BJ (cell line): ENCODE results near the gene CIB1. TPM values are rescaled to one million over a fixed set of nuclear protein-coding genes. Genes with fewer than 3 reads are reported as not detected.
A peak's percentile ranks its signal among the peaks of the same experiment; 100 is the strongest.

ENCODE experiments used
- CTCF ChIA-PET: fragments of 350-600 bp; formaldehyde crosslinking; extraction: SDS; loops from one replicate; lab custom pipeline; 2021; ENCODE audit warnings: antibody characterized with exemption, inconsistent platforms; lab: Yijun Ruan, JAX
- POLR2A ChIA-PET: fragments of 300-600 bp; sonication (Branson Sonifier 250); formaldehyde crosslinking; extraction: SDS; loops from one replicate; lab custom pipeline; 2021; ENCODE audit warnings: antibody characterized with exemption; lab: Charles Lee
- DNase-seq: peaks from one replicate; pipeline ENCODE4 v3.0.0-alpha.2; 2011; ENCODE audit warnings: low read depth
- H3K27me3 ChIP-seq: 2 replicates; pipeline ENCODE4 v1.6.0; 2011; ENCODE audit warnings: low read length; ENCODE audit not compliant: control insufficient read depth, insufficient read depth
- H3K36me3 ChIP-seq: 2 replicates; pipeline ENCODE4 v1.5.1; 2011; ENCODE audit warnings: low read length; ENCODE audit not compliant: control insufficient read depth, insufficient read depth
- H3K4me3 ChIP-seq: 2 replicates; pipeline ENCODE4 v1.5.1; 2011; ENCODE audit warnings: low read depth, mild to moderate bottlenecking, control low read depth, low read length
- polyA plus RNA-seq: library from polyadenylated mRNA; depleted of rRNA; stranded (reverse); fragments of >200 nt; gene quantifications from 2 replicates; pipeline ENCODE4 v1.2.3, GENCODE V29; 2011
- TF ChIP-seq, protein P1 (sequence below): IDR thresholded peaks from 2 replicates; pipeline ENCODE4 v1.5.1; 2011; ENCODE audit warnings: low read depth, mild to moderate bottlenecking, control low read depth, inconsistent platforms, low read length, moderate library complexity; ENCODE audit not compliant: insufficient read depth

Gene CIB1
- polyA plus RNA-seq, 1 experiment, result 102 TPM

DNA sequence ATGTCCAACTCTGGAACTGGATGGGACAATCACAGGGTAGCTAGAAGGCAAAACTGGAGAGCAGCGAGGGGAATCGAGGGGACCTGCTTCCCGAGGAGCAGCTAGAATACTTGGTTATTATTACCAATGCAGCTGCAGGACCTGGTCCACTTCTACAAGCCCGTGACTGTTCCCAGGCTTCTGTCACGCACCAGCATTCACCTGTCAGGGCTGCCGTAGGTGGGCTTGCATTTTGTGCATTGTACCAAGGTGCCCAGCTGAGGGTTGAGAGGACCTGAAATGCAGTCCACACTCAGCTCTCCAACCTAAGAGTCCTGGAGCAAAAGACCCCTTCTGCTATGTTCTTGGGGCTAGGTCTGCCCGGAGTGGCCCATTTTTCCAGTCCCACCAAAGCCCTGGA, 30.3 kb downstream of the CIB1 start:
- TF ChIP-seq, protein P1, sequence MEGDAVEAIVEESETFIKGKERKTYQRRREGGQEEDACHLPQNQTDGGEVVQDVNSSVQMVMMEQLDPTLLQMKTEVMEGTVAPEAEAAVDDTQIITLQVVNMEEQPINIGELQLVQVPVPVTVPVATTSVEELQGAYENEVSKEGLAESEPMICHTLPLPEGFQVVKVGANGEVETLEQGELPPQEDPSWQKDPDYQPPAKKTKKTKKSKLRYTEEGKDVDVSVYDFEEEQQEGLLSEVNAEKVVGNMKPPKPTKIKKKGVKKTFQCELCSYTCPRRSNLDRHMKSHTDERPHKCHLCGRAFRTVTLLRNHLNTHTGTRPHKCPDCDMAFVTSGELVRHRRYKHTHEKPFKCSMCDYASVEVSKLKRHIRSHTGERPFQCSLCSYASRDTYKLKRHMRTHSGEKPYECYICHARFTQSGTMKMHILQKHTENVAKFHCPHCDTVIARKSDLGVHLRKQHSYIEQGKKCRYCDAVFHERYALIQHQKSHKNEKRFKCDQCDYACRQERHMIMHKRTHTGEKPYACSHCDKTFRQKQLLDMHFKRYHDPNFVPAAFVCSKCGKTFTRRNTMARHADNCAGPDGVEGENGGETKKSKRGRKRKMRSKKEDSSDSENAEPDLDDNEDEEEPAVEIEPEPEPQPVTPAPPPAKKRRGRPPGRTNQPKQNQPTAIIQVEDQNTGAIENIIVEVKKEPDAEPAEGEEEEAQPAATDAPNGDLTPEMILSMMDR, result no peak
- no peak overlapping the region for H3K4me3 ChIP-seq
- DNase-seq, result no peak
- H3K27me3 ChIP-seq, result no peaks in the 10 kb centered on the region
- ChIA-PET POLR2A (no interaction called here), CTCF (interaction anchor here (1.2 kb wide), 1 partner anchor 18 kb away, joined by 4 read pairs; no protein-coding TSS in a partner anchor)
- peaks cover 3% of the 10 kb centered on the region for H3K36me3 ChIP-seq

DNA sequence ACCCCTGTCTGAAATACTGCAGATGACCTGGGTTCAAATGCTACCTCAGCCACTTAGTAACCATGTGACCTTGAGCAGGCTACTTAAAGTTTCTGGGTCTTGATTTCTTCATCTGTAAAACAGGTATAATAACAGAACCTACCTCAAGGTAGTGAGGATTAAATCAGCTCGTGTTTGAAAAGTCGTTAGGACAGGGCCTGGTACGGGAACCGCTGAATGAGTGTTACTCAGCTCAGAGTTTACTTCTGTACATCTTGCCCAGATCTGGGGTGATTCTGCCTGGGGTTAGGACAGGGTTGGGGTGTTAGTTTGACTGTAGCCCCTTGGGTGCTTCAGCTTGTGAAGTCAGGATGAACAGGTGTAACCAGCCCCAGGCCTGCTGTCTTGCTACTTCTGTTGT, 30.8 kb downstream of the CIB1 start:
- no peak for DNase-seq
- Histone ChIP-seq H3K36me3 (peaks cover 3% of the 10 kb centered on the region), H3K4me3 (no peak overlapping the region), H3K27me3 (no peaks in the 10 kb centered on the region)
- TF ChIP-seq, protein P1, result no peak
- ChIA-PET CTCF (interaction anchor here (1.2 to 1.8 kb wide), 2 partner anchors 11 to 18 kb away, joined by 4 read pairs; no protein-coding TSS in a partner anchor), POLR2A (no interaction called here)

DNA sequence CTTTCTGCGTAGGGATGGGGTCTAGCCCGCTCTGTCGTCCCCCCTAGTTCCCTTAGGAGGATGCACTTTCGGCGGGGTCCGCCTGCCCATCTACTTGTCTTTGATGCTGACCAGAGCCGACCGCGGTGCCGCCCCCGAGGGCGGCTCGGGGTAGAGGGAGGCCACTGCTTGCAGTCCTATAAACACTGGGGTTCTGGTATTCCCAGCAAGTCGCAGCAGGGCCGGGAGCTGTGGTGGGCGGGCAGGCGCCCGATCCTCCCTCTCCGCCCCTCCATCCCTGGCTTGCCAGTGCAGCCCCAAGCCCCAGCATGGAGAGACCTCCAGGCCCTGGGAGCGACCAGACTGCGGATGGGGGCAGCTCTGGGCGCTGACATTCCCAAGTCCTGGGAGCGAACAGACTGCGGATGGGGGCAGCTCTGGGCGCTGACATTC, 31.8 kb downstream of the CIB1 start:
- Histone ChIP-seq H3K4me3 (peak overlapping the region; percentile 78), H3K27me3 (no peaks in the 10 kb centered on the region), H3K36me3 (peaks cover 3% of the 10 kb centered on the region)
- CTCF ChIA-PET, result interaction anchor here (0.7 to 3.3 kb wide), 5 partner anchors 12 to 92 kb away, joined by 4 to 18 read pairs (median 4); no protein-coding TSS in a partner anchor
- POLR2A ChIA-PET, result no interaction called here
- TF ChIP-seq, protein P1, result no peak
- no peak for DNase-seq

DNA sequence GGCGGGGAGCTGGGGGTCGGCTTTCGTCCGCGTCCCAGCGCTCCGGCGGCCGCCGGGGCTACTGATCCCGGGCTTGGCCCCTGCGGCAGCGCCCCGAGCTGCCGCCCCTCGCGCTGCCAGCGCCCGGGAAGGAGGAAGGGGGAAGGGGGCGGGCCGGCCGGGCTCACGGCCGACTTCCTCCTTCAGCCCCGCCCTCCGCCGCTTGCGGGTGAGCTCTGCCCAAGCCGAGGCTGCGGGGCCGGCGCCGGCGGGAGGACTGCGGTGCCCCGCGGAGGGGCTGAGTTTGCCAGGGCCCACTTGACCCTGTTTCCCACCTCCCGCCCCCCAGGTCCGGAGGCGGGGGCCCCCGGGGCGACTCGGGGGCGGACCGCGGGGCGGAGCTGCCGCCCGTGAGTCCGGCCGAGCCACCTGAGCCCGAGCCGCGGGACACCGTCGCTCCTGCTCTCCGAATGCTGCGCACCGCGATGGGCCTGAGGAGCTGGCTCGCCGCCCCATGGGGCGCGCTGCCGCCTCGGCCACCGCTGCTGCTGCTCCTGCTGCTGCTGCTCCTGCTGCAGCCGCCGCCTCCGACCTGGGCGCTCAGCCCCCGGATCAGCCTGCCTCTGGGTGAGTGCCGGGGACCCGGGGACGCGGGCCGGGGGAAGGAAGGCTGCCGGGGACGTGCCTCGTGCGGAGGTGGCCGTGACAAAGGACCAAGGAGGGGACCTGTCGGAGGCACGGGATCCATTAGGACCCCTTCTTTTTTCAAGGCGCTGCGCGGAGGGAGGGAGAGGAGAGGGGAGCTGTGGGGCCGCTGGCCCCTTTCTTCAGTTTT, 32.4 kb downstream of the CIB1 start, which contains the start of gene SEMA4B:
SEMA4B (plus strand) TSS at position 201 of the 814 bp plus-strand sequence; CDS start at position 450, 249 bp downstream.
- TF ChIP-seq, protein P1, result no peak
- H3K36me3 ChIP-seq, result peaks cover 3% of the 10 kb centered on the region
- CTCF ChIA-PET, result interaction anchor here (0.6 to 3.3 kb wide), 8 partner anchors 11 to 92 kb away, joined by 3 to 18 read pairs (median 4); no protein-coding TSS in a partner anchor
- H3K4me3 ChIP-seq, result peak within 1 kb of the TSS; percentile 78
- no peaks in the 10 kb centered on the region for H3K27me3 ChIP-seq
- POLR2A ChIA-PET, result interaction anchor here (0.5 kb wide), 1 partner anchor 32 kb away, joined by 5 read pairs; the partner anchor contains the start of gene CIB1
- no peak for DNase-seq

DNA sequence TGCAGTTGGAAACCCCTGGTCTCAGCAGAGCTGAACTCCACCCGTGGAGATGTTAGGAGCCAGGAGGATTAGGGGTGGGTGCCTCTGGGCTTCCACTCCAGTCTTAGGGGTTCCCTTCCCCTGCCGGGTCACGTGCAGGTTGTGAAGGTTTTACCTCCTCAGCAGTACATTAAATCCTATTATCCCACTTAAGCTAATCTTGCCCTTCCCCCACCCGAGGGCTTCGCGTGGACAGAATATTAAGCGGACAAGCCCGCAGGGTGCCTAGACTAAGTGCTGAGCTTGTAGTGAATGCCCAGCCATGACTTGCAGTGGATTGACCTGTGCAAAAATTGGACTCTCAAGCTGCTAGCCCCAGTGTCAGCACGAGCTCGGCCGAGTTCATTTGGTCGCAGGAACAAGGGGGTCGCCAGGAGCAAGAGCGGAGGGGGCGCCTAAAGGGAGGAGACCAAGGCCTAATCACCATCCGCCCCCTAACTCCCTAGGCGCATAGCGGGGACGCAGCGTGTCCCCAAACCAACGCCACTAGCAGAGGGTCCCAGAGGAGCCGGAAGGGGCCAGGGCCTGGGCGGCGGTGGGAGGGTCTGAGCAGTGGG, 33.1 kb downstream of the CIB1 start:
- TF ChIP-seq, protein P1, result no peak
- POLR2A ChIA-PET, result interaction anchor here (0.5 kb wide), 1 partner anchor 33 kb away, joined by 5 read pairs; the partner anchor contains the start of gene CIB1
- CTCF ChIA-PET, result interaction anchor here (0.6 to 3.3 kb wide), 8 partner anchors 11 to 74 kb away, joined by 3 to 18 read pairs (median 4); no protein-coding TSS in a partner anchor
- peaks cover 2% of the 10 kb centered on the region for H3K36me3 ChIP-seq
- peak overlapping the region; percentile 78 for H3K4me3 ChIP-seq
- no peak for DNase-seq
- no peaks in the 10 kb centered on the region for H3K27me3 ChIP-seq
